ENCODE results near the gene OTOS. TPM values are rescaled to one million over a fixed set of nuclear protein-coding genes. Genes with fewer than 3 reads are reported as not detected.

OTOS gene
- total RNA-seq, 2 experiments from 2014 or later = not detected

DNA sequence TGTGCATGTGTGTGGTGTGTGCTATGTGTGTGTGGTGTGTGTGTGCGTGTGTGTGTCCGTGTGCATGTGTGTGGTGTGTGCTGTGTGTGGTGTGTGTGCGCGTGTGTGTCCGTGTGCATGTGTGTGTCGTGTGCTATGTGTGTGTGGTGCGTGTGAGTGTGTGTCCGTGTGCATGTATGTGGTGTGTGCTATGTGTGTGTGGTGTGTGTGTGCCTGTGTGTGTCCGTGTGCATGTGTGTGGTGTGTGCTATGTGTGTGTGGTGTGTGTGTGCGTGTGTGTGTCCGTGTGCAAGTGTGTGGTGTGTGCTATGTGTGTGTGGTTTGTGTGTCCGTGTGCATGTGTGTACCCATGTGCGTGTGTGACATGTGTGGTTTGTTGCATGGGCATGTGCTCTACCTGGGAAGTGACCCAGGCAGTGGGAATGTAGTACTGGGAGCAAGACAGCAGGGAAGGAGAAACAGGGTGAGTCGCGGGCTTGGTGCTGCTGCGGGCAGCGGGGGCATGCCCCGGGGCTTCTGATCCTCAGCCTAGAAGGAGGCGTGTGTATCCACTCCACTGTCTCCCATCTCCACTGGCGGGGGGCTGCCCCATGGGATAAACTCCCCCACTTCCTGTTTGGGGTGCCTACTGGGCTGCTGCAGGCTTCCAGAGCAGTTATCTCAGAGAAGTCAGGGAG, 7.6 kb upstream of the OTOS start:
- H4K20me1 ChIP-seq (ENCODE audit: insufficient read depth, low read length) = no peaks in the 10 kb centered on the region
- no peak for DNase-seq (ENCODE audit: low spot score)
- no peak overlapping the region for H2AFZ ChIP-seq (ENCODE audit: low read length)
- TF ChIP-seq, protein P1, sequence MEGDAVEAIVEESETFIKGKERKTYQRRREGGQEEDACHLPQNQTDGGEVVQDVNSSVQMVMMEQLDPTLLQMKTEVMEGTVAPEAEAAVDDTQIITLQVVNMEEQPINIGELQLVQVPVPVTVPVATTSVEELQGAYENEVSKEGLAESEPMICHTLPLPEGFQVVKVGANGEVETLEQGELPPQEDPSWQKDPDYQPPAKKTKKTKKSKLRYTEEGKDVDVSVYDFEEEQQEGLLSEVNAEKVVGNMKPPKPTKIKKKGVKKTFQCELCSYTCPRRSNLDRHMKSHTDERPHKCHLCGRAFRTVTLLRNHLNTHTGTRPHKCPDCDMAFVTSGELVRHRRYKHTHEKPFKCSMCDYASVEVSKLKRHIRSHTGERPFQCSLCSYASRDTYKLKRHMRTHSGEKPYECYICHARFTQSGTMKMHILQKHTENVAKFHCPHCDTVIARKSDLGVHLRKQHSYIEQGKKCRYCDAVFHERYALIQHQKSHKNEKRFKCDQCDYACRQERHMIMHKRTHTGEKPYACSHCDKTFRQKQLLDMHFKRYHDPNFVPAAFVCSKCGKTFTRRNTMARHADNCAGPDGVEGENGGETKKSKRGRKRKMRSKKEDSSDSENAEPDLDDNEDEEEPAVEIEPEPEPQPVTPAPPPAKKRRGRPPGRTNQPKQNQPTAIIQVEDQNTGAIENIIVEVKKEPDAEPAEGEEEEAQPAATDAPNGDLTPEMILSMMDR (conservative IDR thresholded peaks at IDR 0.05; ENCODE audit: low read length) = no peak
- no peak for TF ChIP-seq EZH2phosphoT487 (IDR thresholded peaks at IDR 0.05; ENCODE audit: borderline replicate concordance, low read depth, low read length)
- H3K4me2 ChIP-seq (ENCODE audit: low read length) = no peak overlapping the region
- BruUV-seq (replicated peaks) = no TSS peak
- H3K9me2 ChIP-seq (ENCODE audit: insufficient read depth, low read length) = no peaks in the 10 kb centered on the region
- ChIA-PET CTCF (ENCODE audit: unreplicated experiment) (no interaction called here), POLR2A (no interaction called here)
- intact Hi-C loops (cut with micrococcal nuclease; ENCODE audit: unreplicated experiment) = loop anchor here (10.0 kb wide), 1 partner anchor 1113 kb away; no protein-coding TSS in a partner anchor
- no peaks in the 10 kb centered on the region for H3K9me3 ChIP-seq (ENCODE audit: low read length)
- no peak overlapping the region for H3K4me3 ChIP-seq (ENCODE audit: low read depth, low read length, poor library complexity, severe bottlenecking)
- no peaks in the 10 kb centered on the region for H3K36me3 ChIP-seq (ENCODE audit: insufficient read depth, low read length)
- no peaks in the 10 kb centered on the region for H3K79me2 ChIP-seq (ENCODE audit: insufficient read depth, low read depth, low read length)
- H3K27ac ChIP-seq (ENCODE audit: low read depth, low read length, poor library complexity, severe bottlenecking) = no peak overlapping the region
- no peaks in the 10 kb centered on the region for H3K4me1 ChIP-seq (ENCODE audit: insufficient read depth, low read length, poor library complexity, severe bottlenecking)

DNA sequence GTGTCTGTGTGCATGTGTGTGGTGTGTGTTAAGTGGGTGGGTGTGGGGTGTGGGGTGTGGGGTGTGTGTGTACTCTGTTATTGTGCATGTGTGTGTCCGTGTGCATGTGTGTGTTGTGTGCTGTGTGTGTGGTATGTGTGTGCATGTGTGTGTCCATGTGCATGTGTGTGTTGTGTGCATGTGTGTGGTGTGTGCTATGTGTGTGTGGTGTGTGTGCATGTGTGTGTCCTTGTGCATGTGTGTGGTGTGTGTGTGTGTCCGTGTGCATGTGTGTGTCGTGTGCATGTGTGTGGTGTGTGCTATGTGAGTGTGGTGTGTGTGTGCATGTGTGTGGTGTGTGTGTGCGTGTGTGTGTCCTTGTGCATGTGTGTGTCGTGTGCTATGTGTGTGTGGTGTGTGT, 6.9 kb upstream of the OTOS start:
- H3K4me2 ChIP-seq (ENCODE audit: low read length) = no peak overlapping the region
- no TSS peak for BruUV-seq (replicated peaks)
- POLR2A ChIA-PET = no interaction called here
- H3K9me3 ChIP-seq (ENCODE audit: low read length) = no peaks in the 10 kb centered on the region
- no peaks in the 10 kb centered on the region; the same call in 1 of the 2 replicates for H4K20me1 ChIP-seq (ENCODE audit: insufficient read depth, low read length)
- H2AFZ ChIP-seq (ENCODE audit: low read length) = no peak overlapping the region
- H3K79me2 ChIP-seq (ENCODE audit: insufficient read depth, low read depth, low read length) = no peaks in the 10 kb centered on the region
- H3K27ac ChIP-seq (ENCODE audit: low read depth, low read length, poor library complexity, severe bottlenecking) = no peak overlapping the region
- intact Hi-C loops (cut with micrococcal nuclease; ENCODE audit: unreplicated experiment) = loop anchor here (10.0 kb wide), 1 partner anchor 1113 kb away; no protein-coding TSS in a partner anchor
- TF ChIP-seq EZH2phosphoT487 (IDR thresholded peaks at IDR 0.05; ENCODE audit: borderline replicate concordance, low read depth, low read length) = no peak
- TF ChIP-seq, protein P1 (conservative IDR thresholded peaks at IDR 0.05; ENCODE audit: low read length) = no peak
- no peaks in the 10 kb centered on the region for H3K36me3 ChIP-seq (ENCODE audit: insufficient read depth, low read length)
- no peak for DNase-seq (ENCODE audit: low spot score)
- CTCF ChIA-PET (ENCODE audit: unreplicated experiment) = no interaction called here
- H3K9me2 ChIP-seq (ENCODE audit: insufficient read depth, low read length) = no peaks in the 10 kb centered on the region
- H3K4me1 ChIP-seq (ENCODE audit: insufficient read depth, low read length, poor library complexity, severe bottlenecking) = no peaks in the 10 kb centered on the region
- no peak overlapping the region for H3K4me3 ChIP-seq (ENCODE audit: low read depth, low read length, poor library complexity, severe bottlenecking)

DNA sequence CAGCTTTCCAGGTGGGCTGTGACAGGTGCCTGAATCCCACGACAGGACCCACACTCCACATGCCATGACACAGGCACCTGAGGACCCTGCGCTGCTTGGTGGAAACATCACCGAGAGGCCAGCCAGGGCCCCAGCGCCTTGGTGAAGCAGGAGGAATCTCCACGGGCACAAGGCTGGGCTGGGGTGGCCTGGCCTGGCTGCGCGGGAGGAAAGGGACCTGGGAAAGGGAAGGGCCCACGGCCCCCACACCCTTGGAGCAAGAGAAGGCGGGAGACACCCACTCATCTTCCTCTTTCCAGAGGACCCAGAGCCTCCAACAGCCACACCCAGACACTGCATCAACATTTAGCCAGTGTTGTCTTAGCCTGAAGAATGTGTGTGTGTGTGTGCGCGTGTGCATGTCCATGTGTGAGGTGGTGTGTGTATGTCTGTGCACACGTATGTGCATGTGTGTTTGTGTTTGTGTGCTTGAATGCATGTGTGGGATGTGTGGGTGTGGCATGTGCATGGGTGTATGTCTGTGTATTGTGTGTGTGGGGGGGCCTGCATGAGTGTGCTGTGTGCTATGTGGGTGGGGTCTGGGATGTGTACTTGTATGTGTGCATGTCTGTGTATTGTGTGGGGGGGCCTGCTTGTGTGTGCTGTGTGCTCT, 6.3 kb upstream of the OTOS start:
- Histone ChIP-seq H3K27ac (ENCODE audit: low read depth, low read length, poor library complexity, severe bottlenecking) (no peak overlapping the region), H3K36me3 (ENCODE audit: insufficient read depth, low read length) (no peaks in the 10 kb centered on the region), H2AFZ (ENCODE audit: low read length) (no peak overlapping the region), H4K20me1 (ENCODE audit: insufficient read depth, low read length) (no peaks in the 10 kb centered on the region; the same call in 1 of the 2 replicates), H3K9me3 (ENCODE audit: low read length) (no peaks in the 10 kb centered on the region), H3K4me3 (ENCODE audit: low read depth, low read length, poor library complexity, severe bottlenecking) (no peak overlapping the region), H3K79me2 (ENCODE audit: insufficient read depth, low read depth, low read length) (no peaks in the 10 kb centered on the region), H3K9me2 (ENCODE audit: insufficient read depth, low read length) (no peaks in the 10 kb centered on the region), H3K4me1 (ENCODE audit: insufficient read depth, low read length, poor library complexity, severe bottlenecking) (no peaks in the 10 kb centered on the region), H3K4me2 (ENCODE audit: low read length) (no peak overlapping the region)
- TF ChIP-seq, protein P1 (conservative IDR thresholded peaks at IDR 0.05; ENCODE audit: low read length) = no peak
- TF ChIP-seq EZH2phosphoT487 (IDR thresholded peaks at IDR 0.05; ENCODE audit: borderline replicate concordance, low read depth, low read length) = no peak
- CTCF ChIA-PET (ENCODE audit: unreplicated experiment) = no interaction called here
- intact Hi-C loops (cut with micrococcal nuclease; ENCODE audit: unreplicated experiment) = loop anchor here (10.0 kb wide), 1 partner anchor 1112 kb away; no protein-coding TSS in a partner anchor
- POLR2A ChIA-PET = no interaction called here
- no peak for DNase-seq (ENCODE audit: low spot score)
- no TSS peak for BruUV-seq (replicated peaks)
